ENCODE data around the gene GDF10. TPM values are rescaled to one million over a fixed set of nuclear protein-coding genes. Genes with fewer than 3 reads are reported as not detected.

GDF10 gene
- total and polyA plus RNA-seq, 9 of the 15 experiments (the other 6 are each of a cell fraction or from before 2014, with no cell fraction given), result 0.03 to 0.20 (median 0.11) TPM; not detected in 6

DNA sequence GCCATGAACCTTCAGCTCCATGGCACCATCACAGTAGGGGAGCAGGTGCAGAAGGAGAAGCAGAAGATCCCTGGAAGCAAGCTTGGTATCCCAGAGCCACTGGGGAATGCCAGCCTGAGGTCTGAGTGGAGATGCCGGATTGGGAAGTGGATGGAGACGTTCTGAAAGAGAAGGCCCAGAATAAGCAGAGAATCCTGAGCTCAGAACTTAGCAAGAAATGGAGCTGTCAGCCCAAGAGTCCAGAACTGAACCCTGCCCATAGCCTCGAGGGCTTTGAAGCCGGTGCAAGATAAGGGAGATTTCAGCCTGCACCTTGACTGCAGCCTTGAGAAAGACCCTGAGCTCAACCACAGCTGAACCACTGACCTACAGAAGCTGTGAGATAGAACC lies 13.9 kb upstream of the GDF10 start:
- DNase-seq (ENCODE audit: extremely low read depth in 1 of 4, low spot score in 3 of 4) (no peak), FAIRE-seq (no peak), ATAC-seq (no peak)
- WGBS (ENCODE audit: insufficient coverage, low coverage, missing lambda C conversion rate), result 4% methylated on average over 4 of the region's 4 CpGs
- ChIA-PET POLR2A (interaction anchor here (0.7 kb wide), 1 partner anchor 20 kb away, joined by 3 read pairs; no protein-coding TSS in a partner anchor), CTCF (ENCODE audit: low intra/inter-chr PET ratio) (no interaction called here)
- Histone ChIP-seq H3K36me3 (ENCODE audit: control insufficient read depth, insufficient read depth, low read length) (no peaks in the 10 kb centered on the region), H3K27ac (ENCODE audit: extremely low read depth, low read depth, low read length) (no peak overlapping the region), H4K20me1 (replicated peaks; ENCODE audit: control insufficient read depth, insufficient read depth, low read length) (0 out of 2 replicates have a peak, but pooled peaks cover 17% of the 10 kb centered on the region), H3K4me1 (replicated peaks in 1 of 2; ENCODE audit: control insufficient read depth in 2 of 2, insufficient read depth in 2 of 2, low read length in 2 of 2) (no peaks in the 10 kb centered on the region; a peak in 1 of 5 replicates), H3K79me2 (ENCODE audit: control insufficient read depth, insufficient read depth, low read length) (no peaks in the 10 kb centered on the region), H2AFZ (ENCODE audit: low read depth, low read length) (no peak overlapping the region), H3K9me3 (replicated peaks; ENCODE audit: control insufficient read depth, insufficient read depth, low read depth, low read length) (no peaks in the 10 kb centered on the region), H3K9ac (ENCODE audit: insufficient read depth in 1 of 2, low read depth in 2 of 2, low read length in 2 of 2) (no peak overlapping the region), H3K4me3 (no peak overlapping the region), H3K27me3 (ENCODE audit: control insufficient read depth in 2 of 2, insufficient read depth in 2 of 2, low read length in 2 of 2) (peaks cover 12 to 72% of the 10 kb centered on the region in 2 experiments; a peak in 4 of 5 replicates), H3K4me2 (ENCODE audit: insufficient read depth, low read length) (no peak overlapping the region), H3K9me1 (ENCODE audit: control insufficient read depth, insufficient read depth, low read length) (no peaks in the 10 kb centered on the region)
- no peak for TF ChIP-seq MEF2A (IDR thresholded peaks at IDR 0.05; ENCODE audit: control insufficient read depth, low read depth, low read length)
- no peak for TF ChIP-seq RUNX1 (IDR thresholded peaks at IDR 0.05; ENCODE audit: low read depth)
- TF ChIP-seq ZNF785 (CRISPR knock-in tag; IDR thresholded peaks at IDR 0.05), result no peak
- no peak for TF ChIP-seq CBFA2T3 (IDR thresholded peaks at IDR 0.05)
- no peak for TF ChIP-seq ZNF174 (CRISPR knock-in tag; IDR thresholded peaks at IDR 0.05)
- TF ChIP-seq SIX5 (IDR thresholded peaks at IDR 0.05; ENCODE audit: borderline replicate concordance in 1 of 2, insufficient read depth in 1 of 2, low read depth in 1 of 2, low read length in 2 of 2), result no peak
- no peak for TF ChIP-seq MAFG (tag; conservative IDR thresholded peaks at IDR 0.05)
- TF ChIP-seq NFE2 (IDR thresholded peaks at IDR 0.05; ENCODE audit: low read depth), result no peak
- TF ChIP-seq, protein P1, sequence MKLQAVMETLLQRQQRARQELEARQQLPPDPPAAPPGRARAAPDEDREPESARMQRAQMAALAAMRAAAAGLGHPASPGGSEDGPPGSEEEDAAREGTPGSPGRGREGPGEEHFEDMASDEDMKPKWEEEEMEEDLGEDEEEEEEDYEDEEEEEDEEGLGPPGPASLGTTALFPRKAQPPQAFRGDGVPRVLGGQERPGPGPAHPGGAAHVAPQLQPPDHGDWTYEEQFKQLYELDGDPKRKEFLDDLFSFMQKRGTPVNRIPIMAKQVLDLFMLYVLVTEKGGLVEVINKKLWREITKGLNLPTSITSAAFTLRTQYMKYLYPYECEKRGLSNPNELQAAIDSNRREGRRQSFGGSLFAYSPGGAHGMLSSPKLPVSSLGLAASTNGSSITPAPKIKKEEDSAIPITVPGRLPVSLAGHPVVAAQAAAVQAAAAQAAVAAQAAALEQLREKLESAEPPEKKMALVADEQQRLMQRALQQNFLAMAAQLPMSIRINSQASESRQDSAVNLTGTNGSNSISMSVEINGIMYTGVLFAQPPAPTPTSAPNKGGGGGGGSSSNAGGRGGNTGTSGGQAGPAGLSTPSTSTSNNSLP (IDR thresholded peaks at IDR 0.05; ENCODE audit: borderline replicate concordance, low read depth, low read length), result no peak
- no peak for TF ChIP-seq PHB (CRISPR knock-in tag; IDR thresholded peaks at IDR 0.05)
- no peak for TF ChIP-seq ZFP1 (CRISPR knock-in tag; IDR thresholded peaks at IDR 0.05)
- TF ChIP-seq, protein P2, sequence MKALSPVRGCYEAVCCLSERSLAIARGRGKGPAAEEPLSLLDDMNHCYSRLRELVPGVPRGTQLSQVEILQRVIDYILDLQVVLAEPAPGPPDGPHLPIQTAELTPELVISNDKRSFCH (CRISPR knock-in tag; IDR thresholded peaks at IDR 0.05), result no peak
- TF ChIP-seq, protein P2 (tag; IDR thresholded peaks at IDR 0.05), result no peak
- TF ChIP-seq, protein P3, sequence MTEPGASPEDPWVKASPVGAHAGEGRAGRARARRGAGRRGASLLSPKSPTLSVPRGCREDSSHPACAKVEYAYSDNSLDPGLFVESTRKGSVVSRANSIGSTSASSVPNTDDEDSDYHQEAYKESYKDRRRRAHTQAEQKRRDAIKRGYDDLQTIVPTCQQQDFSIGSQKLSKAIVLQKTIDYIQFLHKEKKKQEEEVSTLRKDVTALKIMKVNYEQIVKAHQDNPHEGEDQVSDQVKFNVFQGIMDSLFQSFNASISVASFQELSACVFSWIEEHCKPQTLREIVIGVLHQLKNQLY (CRISPR knock-in tag; conservative IDR thresholded peaks at IDR 0.05), result no peak
- TF ChIP-seq ZBTB8A (IDR thresholded peaks at IDR 0.05; ENCODE audit: partially characterized antibody), result no peak
- no peak for TF ChIP-seq ZNF232 (CRISPR knock-in tag; IDR thresholded peaks at IDR 0.05)
- TF ChIP-seq, protein P4, sequence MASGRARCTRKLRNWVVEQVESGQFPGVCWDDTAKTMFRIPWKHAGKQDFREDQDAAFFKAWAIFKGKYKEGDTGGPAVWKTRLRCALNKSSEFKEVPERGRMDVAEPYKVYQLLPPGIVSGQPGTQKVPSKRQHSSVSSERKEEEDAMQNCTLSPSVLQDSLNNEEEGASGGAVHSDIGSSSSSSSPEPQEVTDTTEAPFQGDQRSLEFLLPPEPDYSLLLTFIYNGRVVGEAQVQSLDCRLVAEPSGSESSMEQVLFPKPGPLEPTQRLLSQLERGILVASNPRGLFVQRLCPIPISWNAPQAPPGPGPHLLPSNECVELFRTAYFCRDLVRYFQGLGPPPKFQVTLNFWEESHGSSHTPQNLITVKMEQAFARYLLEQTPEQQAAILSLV (tag; IDR thresholded peaks at IDR 0.05), result no peak
- no peak for TF ChIP-seq GTF2E2 (tag; IDR thresholded peaks at IDR 0.05)
- no TSS peak for BruUV-seq (replicated peaks)
- in situ Hi-C loops (cut with MboI) (no loop called here), intact Hi-C loops (cut with micrococcal nuclease) (loop anchor here (2.0 kb wide), 1 partner anchor 21 kb away; no protein-coding TSS in a partner anchor)

Data from K562 (cell line).